Lower leg skin (tissue), 3 donors: ENCODE measurements around the gene C4BPB.

Experiments used
- POLR2A ChIP-seq, 2 donors: fragments of 450-650 bp; IDR thresholded peaks; one replicate each; pipeline ENCODE4 v1.6.1; 2016 to 2017; ENCODE audit warnings: antibody characterized with exemption in 2 of 2, mild to moderate bottlenecking in 1 of 2, moderate library complexity in 1 of 2
- TF ChIP-seq, protein P1 (sequence below), 3 donors: fragments of 450-650 bp; IDR thresholded peaks; one replicate each; pipeline ENCODE4 v1.5.1; 2016; ENCODE audit warnings: antibody characterized with exemption in 3 of 3, mild to moderate bottlenecking in 3 of 3, moderate library complexity in 2 of 3

DNA sequence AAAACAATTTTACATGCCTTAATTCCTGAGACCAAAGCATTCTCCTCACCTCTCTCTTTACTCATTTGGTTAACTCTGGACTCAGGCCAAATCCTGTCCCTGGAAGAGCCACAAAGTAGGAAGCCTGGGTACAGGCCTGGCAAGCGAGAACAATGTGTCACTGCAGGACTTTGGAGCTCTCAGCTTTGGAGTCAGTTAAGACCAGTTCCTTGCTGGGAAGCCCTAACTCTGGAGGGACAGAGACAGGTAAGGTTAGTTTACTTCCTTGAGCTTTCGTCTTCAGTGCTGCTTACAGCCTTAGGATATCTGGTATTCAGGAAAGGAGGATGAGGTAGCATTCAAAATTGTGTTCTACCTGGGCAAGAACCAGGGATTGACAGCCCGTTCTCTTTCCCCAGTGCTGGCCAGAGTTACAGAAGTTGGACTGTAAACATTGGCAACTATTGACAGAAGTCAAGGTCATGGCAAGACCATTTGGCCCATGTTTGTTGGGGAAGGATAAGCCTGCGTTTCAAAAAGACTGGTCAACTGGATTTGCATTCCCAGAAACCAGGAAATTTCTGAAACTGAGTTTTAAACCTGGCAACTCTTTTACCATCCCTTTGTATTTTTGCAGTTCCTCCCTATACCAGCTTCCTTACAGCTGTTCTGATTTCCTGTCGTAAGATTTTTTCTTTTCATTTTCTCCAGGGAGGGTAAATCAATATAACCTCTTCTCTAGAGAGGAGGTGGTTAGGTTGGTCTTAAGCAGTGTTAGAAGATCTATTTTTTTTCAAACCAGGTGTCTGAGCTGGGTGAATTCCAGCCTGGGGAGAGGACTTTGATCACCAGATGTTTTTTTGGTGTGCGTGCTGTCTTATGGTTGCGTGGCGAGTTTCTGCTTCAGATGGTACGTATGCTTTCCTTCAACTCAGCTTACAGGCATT lies at the start of gene C4BPB:
- TF ChIP-seq, protein P1, sequence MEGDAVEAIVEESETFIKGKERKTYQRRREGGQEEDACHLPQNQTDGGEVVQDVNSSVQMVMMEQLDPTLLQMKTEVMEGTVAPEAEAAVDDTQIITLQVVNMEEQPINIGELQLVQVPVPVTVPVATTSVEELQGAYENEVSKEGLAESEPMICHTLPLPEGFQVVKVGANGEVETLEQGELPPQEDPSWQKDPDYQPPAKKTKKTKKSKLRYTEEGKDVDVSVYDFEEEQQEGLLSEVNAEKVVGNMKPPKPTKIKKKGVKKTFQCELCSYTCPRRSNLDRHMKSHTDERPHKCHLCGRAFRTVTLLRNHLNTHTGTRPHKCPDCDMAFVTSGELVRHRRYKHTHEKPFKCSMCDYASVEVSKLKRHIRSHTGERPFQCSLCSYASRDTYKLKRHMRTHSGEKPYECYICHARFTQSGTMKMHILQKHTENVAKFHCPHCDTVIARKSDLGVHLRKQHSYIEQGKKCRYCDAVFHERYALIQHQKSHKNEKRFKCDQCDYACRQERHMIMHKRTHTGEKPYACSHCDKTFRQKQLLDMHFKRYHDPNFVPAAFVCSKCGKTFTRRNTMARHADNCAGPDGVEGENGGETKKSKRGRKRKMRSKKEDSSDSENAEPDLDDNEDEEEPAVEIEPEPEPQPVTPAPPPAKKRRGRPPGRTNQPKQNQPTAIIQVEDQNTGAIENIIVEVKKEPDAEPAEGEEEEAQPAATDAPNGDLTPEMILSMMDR (IDR thresholded peaks at IDR 0.05), result no peak
- no peak for TF ChIP-seq POLR2A (IDR thresholded peaks at IDR 0.05)
